T-helper 1 cell treated with Interleukin-12 subunit alpha and Interleukin-12 subunit beta and Interleukin-4 antibody, amounts not matched to agents 30 μg/mL and 1 μg/mL, for 36 hours (primary cell): Measurements from ENCODE around the gene MEF2A.
"Not testable (repeated sequence)": the region's sequence is repeated elsewhere in the genome, so short reads cannot be mapped to it uniquely, and the experiment has no call there.

ENCODE experiments used
- H3K27ac Mint-ChIP-seq: one replicate; pipeline ENCODE4 v1.8.0; 2021; ENCODE audit warnings: mild to moderate bottlenecking, mixed read lengths
- H3K27me3 Mint-ChIP-seq: one replicate; pipeline ENCODE4 v1.8.0; 2021; ENCODE audit warnings: low read depth, mixed read lengths
- H3K36me3 Mint-ChIP-seq: one replicate; pipeline ENCODE4 v1.8.0; 2021; ENCODE audit warnings: low read depth, mixed read lengths
- H3K4me1 Mint-ChIP-seq: one replicate; pipeline ENCODE4 v1.8.0; 2021; ENCODE audit warnings: low read depth, mixed read lengths
- H3K4me3 Mint-ChIP-seq: one replicate; pipeline ENCODE4 v1.8.0; 2021; ENCODE audit warnings: mild to moderate bottlenecking, moderate library complexity, mixed read lengths
- H3K9me3 Mint-ChIP-seq: one replicate; pipeline ENCODE4 v1.8.0; 2021; ENCODE audit warnings: mixed read lengths

Gene MEF2A

DNA sequence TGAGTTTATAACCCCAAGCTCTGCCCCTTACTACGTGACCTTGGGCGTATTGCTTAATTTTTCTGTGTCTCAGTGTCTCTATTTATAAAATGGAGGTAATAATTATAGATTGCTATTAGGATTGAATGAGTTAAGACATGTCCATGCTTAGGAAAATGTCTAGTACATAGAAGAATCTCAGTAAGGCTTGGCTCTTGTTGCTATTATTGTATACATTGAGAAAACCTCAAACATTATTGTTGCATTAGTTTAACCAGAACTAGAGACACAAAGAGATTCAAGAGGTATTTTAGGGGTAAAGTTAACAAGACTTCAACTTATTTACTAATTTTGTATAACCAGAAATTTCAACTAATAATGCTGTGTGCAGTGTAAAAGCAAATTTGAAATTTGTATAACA, 66.7 kb downstream of the MEF2A start:
- H3K27ac Mint-ChIP-seq: no peak overlapping the region
- H3K9me3 Mint-ChIP-seq: peaks cover 22% of the 10 kb centered on the region
- H3K27me3 Mint-ChIP-seq: no peaks in the 10 kb centered on the region
- peaks cover 38% of the 10 kb centered on the region for H3K36me3 Mint-ChIP-seq
- peaks cover 15% of the 10 kb centered on the region for H3K4me1 Mint-ChIP-seq
- H3K4me3 Mint-ChIP-seq: no peak overlapping the region

DNA sequence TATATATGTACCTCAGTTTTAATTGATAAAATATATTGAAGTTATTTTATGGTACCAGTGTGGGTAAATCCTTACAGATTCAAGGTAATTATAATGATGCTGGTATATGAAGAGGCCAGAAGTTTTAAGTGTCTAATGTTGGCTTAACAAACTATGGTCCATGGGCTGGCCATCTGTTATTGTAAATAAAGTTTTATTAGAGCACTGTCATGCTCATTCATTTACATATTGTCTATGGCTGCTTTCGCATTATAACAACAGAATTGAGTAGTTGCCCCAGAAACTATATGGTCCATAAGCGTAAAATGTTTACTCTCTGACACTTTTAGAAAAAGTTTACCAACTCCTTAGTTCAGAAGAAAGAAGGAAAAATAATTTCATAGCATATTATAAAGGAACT, 67.9 kb downstream of the MEF2A start:
- Mint-ChIP-seq H3K27me3 (no peaks in the 10 kb centered on the region), H3K36me3 (peaks cover 45% of the 10 kb centered on the region), H3K4me3 (no peak overlapping the region), H3K9me3 (peaks cover 30% of the 10 kb centered on the region), H3K27ac (no peak overlapping the region), H3K4me1 (peaks cover 13% of the 10 kb centered on the region)

DNA sequence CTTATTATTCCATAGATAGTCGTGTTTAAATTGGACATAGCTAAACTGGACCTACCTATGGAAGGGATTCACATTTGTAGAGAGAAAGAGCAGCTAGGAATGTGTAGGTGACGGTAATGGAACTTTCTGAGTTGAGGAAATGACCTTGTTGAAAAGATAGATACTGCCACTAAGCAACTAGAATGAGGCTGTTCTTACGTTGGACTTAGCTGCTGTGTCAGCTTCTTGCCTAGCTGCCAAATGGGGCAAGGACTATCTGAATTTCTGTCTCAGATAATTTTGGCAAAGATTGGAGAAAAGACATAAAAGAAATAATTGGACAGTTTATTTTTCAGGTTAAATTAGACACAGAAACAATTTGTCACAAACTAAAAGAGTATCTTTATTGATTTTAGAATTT, 68.8 kb downstream of the MEF2A start:
- peaks cover 30% of the 10 kb centered on the region for H3K9me3 Mint-ChIP-seq
- H3K4me1 Mint-ChIP-seq: peaks cover 15% of the 10 kb centered on the region
- H3K27ac Mint-ChIP-seq: no peak overlapping the region
- peaks cover 45% of the 10 kb centered on the region for H3K36me3 Mint-ChIP-seq
- no peak overlapping the region for H3K4me3 Mint-ChIP-seq
- H3K27me3 Mint-ChIP-seq: no peaks in the 10 kb centered on the region

- Mint-ChIP-seq H3K4me1 (peaks cover 17% of the 10 kb centered on the region), H3K9me3 (peaks cover 30% of the 10 kb centered on the region), H3K36me3 (peaks cover 44% of the 10 kb centered on the region), H3K4me3 (no peak overlapping the region), H3K27ac (no peak overlapping the region), H3K27me3 (no peaks in the 10 kb centered on the region)
Measured at GRCh38 chr15:99635145-99635544, 69.4 kb downstream of the MEF2A start.

DNA sequence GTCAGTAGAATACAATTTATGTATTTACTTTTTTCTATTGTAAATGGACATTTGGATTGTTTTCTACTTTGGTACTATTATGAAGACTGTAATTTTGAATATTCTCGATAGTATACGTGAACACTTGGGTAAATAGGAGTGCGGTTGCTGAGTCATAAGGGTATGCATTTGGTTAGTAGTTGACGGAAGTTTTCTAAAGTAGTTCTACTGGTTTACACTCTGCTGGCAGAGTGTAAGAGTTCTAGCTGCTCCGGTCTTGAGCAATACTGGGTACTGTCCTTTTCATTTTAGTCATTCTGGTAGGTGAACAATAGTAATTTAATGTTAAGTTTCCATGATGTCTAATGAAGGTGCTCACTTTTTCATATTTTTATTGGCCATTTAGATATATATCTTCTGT, 70.0 kb downstream of the MEF2A start:
- no peaks in the 10 kb centered on the region for H3K27me3 Mint-ChIP-seq
- H3K36me3 Mint-ChIP-seq: peaks cover 47% of the 10 kb centered on the region
- peaks cover 30% of the 10 kb centered on the region for H3K9me3 Mint-ChIP-seq
- peaks cover 14% of the 10 kb centered on the region for H3K4me1 Mint-ChIP-seq
- H3K27ac Mint-ChIP-seq: no peak overlapping the region
- no peak overlapping the region for H3K4me3 Mint-ChIP-seq

DNA sequence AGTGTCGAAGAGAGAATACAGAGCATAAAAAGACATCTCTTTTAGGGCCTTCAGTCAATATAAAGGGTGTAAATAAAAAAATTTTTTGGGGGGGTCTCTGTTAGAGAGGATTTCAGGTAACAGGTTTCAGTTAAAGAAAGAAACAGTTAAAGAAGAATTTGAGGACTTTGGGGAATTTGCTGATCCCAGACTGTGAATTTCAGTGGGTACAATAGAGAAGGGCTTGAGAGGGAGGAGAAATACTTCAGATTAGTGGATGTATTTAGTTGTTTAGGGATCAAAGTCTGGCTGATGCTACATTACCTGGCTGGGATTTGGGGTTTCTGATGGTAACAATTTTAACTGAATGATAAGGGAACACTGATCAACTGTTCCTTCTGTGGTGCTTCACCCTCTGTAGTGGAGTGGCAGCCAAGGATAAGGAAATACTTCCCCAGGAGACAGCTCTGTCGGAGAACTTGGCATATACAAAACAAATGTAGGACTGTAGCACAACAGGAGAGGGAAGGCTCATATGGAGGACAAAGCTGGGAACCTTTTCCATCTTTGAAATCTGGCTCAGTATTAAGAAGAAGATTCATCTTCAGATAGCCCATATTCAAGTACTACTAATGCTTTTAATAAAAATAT, 79.2 kb downstream of the MEF2A start:
- H3K27me3 Mint-ChIP-seq: no peaks in the 10 kb centered on the region
- peaks cover 42% of the 10 kb centered on the region for H3K36me3 Mint-ChIP-seq
- H3K9me3 Mint-ChIP-seq: peaks cover 19% of the 10 kb centered on the region
- H3K4me3 Mint-ChIP-seq: no peak overlapping the region
- H3K4me1 Mint-ChIP-seq: peaks cover 9% of the 10 kb centered on the region
- no peak overlapping the region for H3K27ac Mint-ChIP-seq

DNA sequence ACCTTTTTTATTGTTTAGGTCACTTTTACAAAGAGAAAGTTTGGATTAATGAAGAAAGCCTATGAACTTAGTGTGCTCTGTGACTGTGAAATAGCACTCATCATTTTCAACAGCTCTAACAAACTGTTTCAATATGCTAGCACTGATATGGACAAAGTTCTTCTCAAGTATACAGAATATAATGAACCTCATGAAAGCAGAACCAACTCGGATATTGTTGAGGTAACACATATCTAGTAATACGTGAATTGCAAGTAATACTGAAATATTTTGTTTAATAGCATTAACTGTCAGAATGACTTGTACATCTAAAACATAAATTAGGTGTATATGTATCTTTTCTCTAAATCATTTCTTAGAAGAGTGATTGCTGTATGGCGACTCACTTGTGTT, 79.8 kb downstream of the MEF2A start:
- peaks cover 9% of the 10 kb centered on the region for H3K4me1 Mint-ChIP-seq
- no peaks in the 10 kb centered on the region for H3K27me3 Mint-ChIP-seq
- peaks cover 19% of the 10 kb centered on the region for H3K9me3 Mint-ChIP-seq
- H3K4me3 Mint-ChIP-seq: no peak overlapping the region
- no peak overlapping the region for H3K27ac Mint-ChIP-seq
- H3K36me3 Mint-ChIP-seq: peaks cover 40% of the 10 kb centered on the region

DNA sequence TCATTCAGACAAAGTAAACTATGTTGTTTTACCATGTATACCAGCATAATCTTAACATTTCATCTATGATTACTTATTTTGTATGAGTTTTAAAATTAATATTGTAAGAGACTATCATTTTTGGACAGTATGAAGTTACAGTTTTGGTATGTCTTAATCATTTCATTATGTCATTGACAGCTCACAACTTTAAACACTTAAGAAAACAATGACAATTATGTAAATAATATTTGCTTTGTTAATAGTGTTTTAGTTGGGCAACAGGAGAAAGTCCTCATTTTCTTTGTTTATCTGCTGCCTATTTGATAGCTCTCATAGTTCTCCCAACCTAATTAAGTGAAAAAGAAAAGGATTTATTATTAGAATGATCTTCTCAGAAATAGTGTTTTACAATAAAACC, 80.2 kb downstream of the MEF2A start:
- Mint-ChIP-seq H3K27me3 (no peaks in the 10 kb centered on the region), H3K27ac (no peak overlapping the region), H3K36me3 (peaks cover 37% of the 10 kb centered on the region), H3K9me3 (peaks cover 19% of the 10 kb centered on the region), H3K4me3 (no peak overlapping the region), H3K4me1 (peaks cover 9% of the 10 kb centered on the region)

GRCh38 chr15:99651023-99651807, 85.4 kb downstream of the MEF2A start:
- Mint-ChIP-seq H3K4me1 (no peaks in the 10 kb centered on the region), H3K4me3 (no peak overlapping the region), H3K36me3 (peaks cover 9% of the 10 kb centered on the region), H3K9me3 (peaks cover 8% of the 10 kb centered on the region), H3K27ac (no peak overlapping the region), H3K27me3 (no peaks in the 10 kb centered on the region)

DNA sequence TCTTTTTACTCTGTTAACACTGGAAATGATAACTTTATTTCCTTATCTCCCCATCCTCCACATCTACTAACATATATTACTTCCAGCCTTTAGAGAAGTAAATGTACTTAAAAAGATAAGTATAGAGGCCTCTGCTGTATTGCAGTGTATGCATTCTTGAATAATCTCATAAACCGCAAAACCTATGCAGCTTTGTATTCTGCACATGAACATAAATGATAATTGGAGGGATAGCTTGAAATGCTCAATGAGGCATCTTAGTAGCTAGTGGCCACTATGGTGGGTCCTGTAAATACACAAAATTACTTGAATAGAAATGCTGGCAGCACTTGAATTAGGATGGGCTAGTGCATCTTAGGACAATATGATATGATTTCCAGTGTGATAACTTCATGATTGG, 90.4 kb downstream of the MEF2A start:
- no peaks in the 10 kb centered on the region for H3K27me3 Mint-ChIP-seq
- peaks cover 13% of the 10 kb centered on the region for H3K4me1 Mint-ChIP-seq
- H3K36me3 Mint-ChIP-seq: peaks cover 9% of the 10 kb centered on the region
- H3K9me3 Mint-ChIP-seq: no peaks in the 10 kb centered on the region
- H3K4me3 Mint-ChIP-seq: no peak overlapping the region
- H3K27ac Mint-ChIP-seq: no peak overlapping the region

DNA sequence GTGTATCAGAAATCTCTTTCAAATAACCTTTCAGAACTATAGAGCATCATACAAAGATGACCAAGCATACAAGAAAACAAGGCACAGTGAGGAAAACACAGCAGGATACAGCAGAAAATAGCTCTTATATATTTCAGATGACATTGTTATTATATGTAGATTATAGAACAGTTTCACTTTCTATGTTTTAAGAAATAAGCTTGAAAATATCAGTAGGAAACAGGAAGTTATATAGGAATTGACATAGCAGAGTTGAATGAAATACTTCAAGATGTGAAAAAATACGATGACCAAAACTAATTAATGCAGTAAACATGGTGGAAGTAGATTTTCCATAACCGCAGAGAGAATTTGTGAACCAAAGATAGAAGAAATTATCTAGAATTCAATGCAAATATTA, 92.2 kb downstream of the MEF2A start:
- Mint-ChIP-seq H3K27ac (no peak overlapping the region), H3K9me3 (no peaks in the 10 kb centered on the region), H3K4me3 (no peak overlapping the region), H3K36me3 (peaks cover 9% of the 10 kb centered on the region), H3K27me3 (no peaks in the 10 kb centered on the region), H3K4me1 (peaks cover 13% of the 10 kb centered on the region)

- no peak overlapping the region for H3K4me3 Mint-ChIP-seq
- no peaks in the 10 kb centered on the region for H3K9me3 Mint-ChIP-seq
- H3K27ac Mint-ChIP-seq: no peak overlapping the region
- H3K36me3 Mint-ChIP-seq: peaks cover 25% of the 10 kb centered on the region
- peaks cover 7% of the 10 kb centered on the region for H3K4me1 Mint-ChIP-seq
- no peaks in the 10 kb centered on the region for H3K27me3 Mint-ChIP-seq
Measured at GRCh38 chr15:99662903-99663302, 97.1 kb downstream of the MEF2A start.

- peaks cover 16% of the 10 kb centered on the region for H3K36me3 Mint-ChIP-seq
- not testable (repeated sequence) for H3K27me3 Mint-ChIP-seq, H3K9me3 Mint-ChIP-seq, H3K27ac Mint-ChIP-seq, H3K4me1 Mint-ChIP-seq, H3K4me3 Mint-ChIP-seq
Measured at GRCh38 chr15:99666073-99666472, 100.3 kb downstream of the MEF2A start.

- Mint-ChIP-seq H3K27ac (no peak overlapping the region), H3K4me1 (no peaks in the 10 kb centered on the region), H3K36me3 (peaks cover 24% of the 10 kb centered on the region), H3K27me3 (no peaks in the 10 kb centered on the region), H3K4me3 (no peak overlapping the region), H3K9me3 (no peaks in the 10 kb centered on the region)
Measured at GRCh38 chr15:99668533-99669182, 102.9 kb downstream of the MEF2A start.

GRCh38 chr15:99669250-99669649, 103.5 kb downstream of the MEF2A start:
- Mint-ChIP-seq H3K4me1 (no peaks in the 10 kb centered on the region), H3K27ac (no peak overlapping the region), H3K4me3 (no peak overlapping the region), H3K36me3 (peaks cover 24% of the 10 kb centered on the region), H3K27me3 (no peaks in the 10 kb centered on the region), H3K9me3 (no peaks in the 10 kb centered on the region)
